HEK293 (cell line): ENCODE results near the gene APLNR.

ENCODE experiments used
- ZBTB1 ChIP-seq: fragments of 450-650 bp; formaldehyde crosslinking; IDR thresholded peaks from 2 replicates; pipeline ENCODE4 v1.5.1; 2016; ENCODE audit warnings: missing biosample characterization, missing genetic modification characterization
- ZFP41 ChIP-seq: fragments of 450-650 bp; formaldehyde crosslinking; IDR thresholded peaks from 2 replicates; pipeline ENCODE4 v1.5.1; 2016; ENCODE audit warnings: missing biosample characterization, missing genetic modification characterization, borderline replicate concordance
- ZFP69B ChIP-seq: fragments of 450-650 bp; formaldehyde crosslinking; IDR thresholded peaks from 2 replicates; pipeline ENCODE4 v1.5.1; 2016; ENCODE audit warnings: missing biosample characterization, missing genetic modification characterization
- ZNF274 ChIP-seq, 2 experiments: fragments of 200-500 bp in 1 of 2; fragments of 450-650 bp in 1 of 2; sonication (Bioruptor generic) in 1 of 2; formaldehyde crosslinking in 1 of 2; IDR thresholded peaks; 2 replicates each; pipeline versions ENCODE4 v1.5.1 to v1.6.1; 2014 to 2016; ENCODE audit warnings: borderline replicate concordance in 1 of 2, inconsistent platforms in 1 of 2, low read length in 1 of 2, missing biosample characterization in 1 of 2, missing genetic modification characterization in 1 of 2
- ZNF292 ChIP-seq: fragments of 450-650 bp; formaldehyde crosslinking; IDR thresholded peaks from 2 replicates; pipeline ENCODE4 v1.5.1; 2016; ENCODE audit warnings: low read depth, missing biosample characterization, missing genetic modification characterization, borderline replicate concordance
- ZNF391 ChIP-seq: fragments of 450-650 bp; formaldehyde crosslinking; IDR thresholded peaks from 2 replicates; pipeline ENCODE4 v1.5.1; 2016; ENCODE audit warnings: low read depth, missing biosample characterization, missing genetic modification characterization, borderline replicate concordance
- ZNF423 ChIP-seq: fragments of 450-650 bp; formaldehyde crosslinking; IDR thresholded peaks from 2 replicates; pipeline ENCODE4 v1.5.1; 2016; ENCODE audit warnings: missing biosample characterization, missing genetic modification characterization
- ZNF530 ChIP-seq: fragments of 450-650 bp; formaldehyde crosslinking; IDR thresholded peaks from 2 replicates; pipeline ENCODE4 v1.5.1; 2016; ENCODE audit warnings: low read depth, missing biosample characterization, missing genetic modification characterization
- ZNF600 ChIP-seq: fragments of 450-650 bp; formaldehyde crosslinking; IDR thresholded peaks from 2 replicates; pipeline ENCODE4 v1.5.1; 2016; ENCODE audit warnings: missing biosample characterization, missing genetic modification characterization
- ZNF785 ChIP-seq: fragments of 450-650 bp; formaldehyde crosslinking; IDR thresholded peaks from 2 replicates; pipeline ENCODE4 v1.5.1; 2016; ENCODE audit warnings: missing biosample characterization, missing genetic modification characterization
- TF ChIP-seq, protein P1 (sequence below): fragments of 450-650 bp; formaldehyde crosslinking; IDR thresholded peaks from 2 replicates; pipeline ENCODE4 v1.5.1; 2016; ENCODE audit warnings: missing biosample characterization, missing genetic modification characterization
- TF ChIP-seq, protein P2 (sequence below): fragments of 450-650 bp; formaldehyde crosslinking; IDR thresholded peaks from 2 replicates; pipeline ENCODE4 v1.5.1; 2016; ENCODE audit warnings: missing biosample characterization, missing genetic modification characterization
- TF ChIP-seq, protein P3 (sequence below): fragments of 450-650 bp; formaldehyde crosslinking; IDR thresholded peaks from 2 replicates; pipeline ENCODE4 v1.5.1; 2016; ENCODE audit warnings: missing biosample characterization, missing genetic modification characterization, low read depth
- TF ChIP-seq, protein P4 (sequence below): fragments of 450-650 bp; formaldehyde crosslinking; IDR thresholded peaks from 2 replicates; pipeline ENCODE4 v1.5.1; 2016; ENCODE audit warnings: missing biosample characterization, missing genetic modification characterization

DNA sequence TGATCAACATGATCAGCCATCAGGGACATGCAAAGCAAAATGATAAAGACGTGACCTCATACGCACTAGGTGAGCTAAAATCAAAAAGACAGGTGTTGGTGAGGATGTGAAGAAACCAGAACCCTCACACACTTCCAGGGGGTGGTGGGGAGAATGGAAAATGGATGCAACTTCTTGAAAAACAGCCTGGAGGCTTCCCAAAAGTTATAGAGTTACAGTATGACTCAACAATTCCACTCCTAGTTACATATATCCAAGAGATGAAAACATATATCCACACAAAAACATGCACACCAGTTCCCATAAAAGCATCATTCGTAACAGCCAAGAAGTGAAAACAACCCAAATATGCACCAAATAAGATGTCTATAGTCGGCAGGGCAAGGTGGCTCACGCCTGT lies 42.1 kb upstream of the APLNR start:
- TF ChIP-seq ZBTB1 (tag by site-specific recombination) (no peak), ZNF600 (no peak), ZNF292 (tag by site-specific recombination) (no peak), ZNF391 (tag by site-specific recombination) (no peak), ZNF785 (tag by site-specific recombination) (no peak), ZFP41 (tag by site-specific recombination) (no peak), ZNF423 (tag by site-specific recombination) (no peak), ZNF530 (tag by site-specific recombination) (no peak), ZNF274 (IDR thresholded peaks at IDR 0.05; ENCODE audit: low read length) (no peak), ZNF274 (tag by site-specific recombination; IDR thresholded peaks at IDR 0.05; ENCODE audit: borderline replicate concordance) (no peak), ZFP69B (tag by site-specific recombination) (no peak)
- TF ChIP-seq, protein P1, sequence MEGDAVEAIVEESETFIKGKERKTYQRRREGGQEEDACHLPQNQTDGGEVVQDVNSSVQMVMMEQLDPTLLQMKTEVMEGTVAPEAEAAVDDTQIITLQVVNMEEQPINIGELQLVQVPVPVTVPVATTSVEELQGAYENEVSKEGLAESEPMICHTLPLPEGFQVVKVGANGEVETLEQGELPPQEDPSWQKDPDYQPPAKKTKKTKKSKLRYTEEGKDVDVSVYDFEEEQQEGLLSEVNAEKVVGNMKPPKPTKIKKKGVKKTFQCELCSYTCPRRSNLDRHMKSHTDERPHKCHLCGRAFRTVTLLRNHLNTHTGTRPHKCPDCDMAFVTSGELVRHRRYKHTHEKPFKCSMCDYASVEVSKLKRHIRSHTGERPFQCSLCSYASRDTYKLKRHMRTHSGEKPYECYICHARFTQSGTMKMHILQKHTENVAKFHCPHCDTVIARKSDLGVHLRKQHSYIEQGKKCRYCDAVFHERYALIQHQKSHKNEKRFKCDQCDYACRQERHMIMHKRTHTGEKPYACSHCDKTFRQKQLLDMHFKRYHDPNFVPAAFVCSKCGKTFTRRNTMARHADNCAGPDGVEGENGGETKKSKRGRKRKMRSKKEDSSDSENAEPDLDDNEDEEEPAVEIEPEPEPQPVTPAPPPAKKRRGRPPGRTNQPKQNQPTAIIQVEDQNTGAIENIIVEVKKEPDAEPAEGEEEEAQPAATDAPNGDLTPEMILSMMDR (tag by site-specific recombination): no peak
- TF ChIP-seq, protein P2, sequence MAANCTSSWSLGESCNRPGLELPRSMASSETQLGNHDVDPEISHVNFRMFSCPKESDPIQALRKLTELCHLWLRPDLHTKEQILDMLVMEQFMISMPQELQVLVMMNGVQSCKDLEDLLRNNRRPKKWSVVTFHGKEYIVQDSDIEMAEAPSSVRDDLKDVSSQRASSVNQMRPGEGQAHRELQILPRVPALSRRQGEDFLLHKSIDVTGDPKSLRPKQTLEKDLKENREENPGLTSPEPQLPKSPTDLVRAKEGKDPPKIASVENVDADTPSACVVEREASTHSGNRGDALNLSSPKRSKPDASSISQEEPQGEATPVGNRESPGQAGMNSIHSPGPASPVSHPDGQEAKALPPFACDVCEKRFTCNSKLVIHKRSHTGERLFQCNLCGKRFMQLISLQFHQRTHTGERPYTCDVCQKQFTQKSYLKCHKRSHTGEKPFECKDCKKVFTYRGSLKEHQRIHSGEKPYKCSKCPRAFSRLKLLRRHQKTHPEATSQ (tag by site-specific recombination): no peak
- TF ChIP-seq, protein P3, sequence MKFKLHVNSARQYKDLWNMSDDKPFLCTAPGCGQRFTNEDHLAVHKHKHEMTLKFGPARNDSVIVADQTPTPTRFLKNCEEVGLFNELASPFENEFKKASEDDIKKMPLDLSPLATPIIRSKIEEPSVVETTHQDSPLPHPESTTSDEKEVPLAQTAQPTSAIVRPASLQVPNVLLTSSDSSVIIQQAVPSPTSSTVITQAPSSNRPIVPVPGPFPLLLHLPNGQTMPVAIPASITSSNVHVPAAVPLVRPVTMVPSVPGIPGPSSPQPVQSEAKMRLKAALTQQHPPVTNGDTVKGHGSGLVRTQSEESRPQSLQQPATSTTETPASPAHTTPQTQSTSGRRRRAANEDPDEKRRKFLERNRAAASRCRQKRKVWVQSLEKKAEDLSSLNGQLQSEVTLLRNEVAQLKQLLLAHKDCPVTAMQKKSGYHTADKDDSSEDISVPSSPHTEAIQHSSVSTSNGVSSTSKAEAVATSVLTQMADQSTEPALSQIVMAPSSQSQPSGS (tag by site-specific recombination): no peak
- TF ChIP-seq, protein P4, sequence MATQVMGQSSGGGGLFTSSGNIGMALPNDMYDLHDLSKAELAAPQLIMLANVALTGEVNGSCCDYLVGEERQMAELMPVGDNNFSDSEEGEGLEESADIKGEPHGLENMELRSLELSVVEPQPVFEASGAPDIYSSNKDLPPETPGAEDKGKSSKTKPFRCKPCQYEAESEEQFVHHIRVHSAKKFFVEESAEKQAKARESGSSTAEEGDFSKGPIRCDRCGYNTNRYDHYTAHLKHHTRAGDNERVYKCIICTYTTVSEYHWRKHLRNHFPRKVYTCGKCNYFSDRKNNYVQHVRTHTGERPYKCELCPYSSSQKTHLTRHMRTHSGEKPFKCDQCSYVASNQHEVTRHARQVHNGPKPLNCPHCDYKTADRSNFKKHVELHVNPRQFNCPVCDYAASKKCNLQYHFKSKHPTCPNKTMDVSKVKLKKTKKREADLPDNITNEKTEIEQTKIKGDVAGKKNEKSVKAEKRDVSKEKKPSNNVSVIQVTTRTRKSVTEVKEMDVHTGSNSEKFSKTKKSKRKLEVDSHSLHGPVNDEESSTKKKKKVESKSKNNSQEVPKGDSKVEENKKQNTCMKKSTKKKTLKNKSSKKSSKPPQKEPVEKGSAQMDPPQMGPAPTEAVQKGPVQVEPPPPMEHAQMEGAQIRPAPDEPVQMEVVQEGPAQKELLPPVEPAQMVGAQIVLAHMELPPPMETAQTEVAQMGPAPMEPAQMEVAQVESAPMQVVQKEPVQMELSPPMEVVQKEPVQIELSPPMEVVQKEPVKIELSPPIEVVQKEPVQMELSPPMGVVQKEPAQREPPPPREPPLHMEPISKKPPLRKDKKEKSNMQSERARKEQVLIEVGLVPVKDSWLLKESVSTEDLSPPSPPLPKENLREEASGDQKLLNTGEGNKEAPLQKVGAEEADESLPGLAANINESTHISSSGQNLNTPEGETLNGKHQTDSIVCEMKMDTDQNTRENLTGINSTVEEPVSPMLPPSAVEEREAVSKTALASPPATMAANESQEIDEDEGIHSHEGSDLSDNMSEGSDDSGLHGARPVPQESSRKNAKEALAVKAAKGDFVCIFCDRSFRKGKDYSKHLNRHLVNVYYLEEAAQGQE (tag by site-specific recombination): no peak
